Caco-2 (cell line): Measurements from ENCODE around the gene SOX15. TPM values are rescaled to one million over a fixed set of nuclear protein-coding genes. Genes with fewer than 3 reads are reported as not detected.

ENCODE experiments used
- BruUV-seq: library from RNA; stranded (reverse); fragments of 400-500 nt; replicated peaks from 2 replicates; lab custom pipeline; 2021; lab: Mats Ljungman, UMichigan
- CTCF ChIA-PET: fragments of 300-600 bp; sonication (Branson Sonifier 250); formaldehyde crosslinking; loops from one replicate; lab custom pipeline; 2022; ENCODE audit warnings: antibody characterized with exemption; lab: Charles Lee
- POLR2A ChIA-PET: fragments of 300-600 bp; sonication (Branson Sonifier 250); formaldehyde crosslinking; loops from one replicate; lab custom pipeline; 2022; ENCODE audit warnings: antibody characterized with exemption; lab: Charles Lee
- DNase-seq, 2 experiments: peaks; one replicate each; pipeline versions ENCODE4 v3.0.0 to v3.0.0-alpha.2; 2020 to 2022
- H3K27me3 ChIP-seq: replicated peaks from 2 replicates; pipeline ENCODE4 v1.6.0; 2011; ENCODE audit warnings: low read length; ENCODE audit not compliant: control insufficient read depth, insufficient read depth
- H3K36me3 ChIP-seq: 2 replicates; pipeline ENCODE4 v1.5.1; 2011; ENCODE audit warnings: low read length; ENCODE audit not compliant: control insufficient read depth, insufficient read depth
- H3K4me1 ChIP-seq: fragments of 250-450 bp; sonication (Bioruptor Pico); 2 replicates; pipeline ENCODE4 v1.5.1; 2020; ENCODE audit warnings: mild to moderate bottlenecking
- H3K4me3 ChIP-seq: 2 replicates; pipeline ENCODE4 v1.5.1; 2011; ENCODE audit warnings: low read depth, mild to moderate bottlenecking, control low read depth, low read length
- H3K9me3 ChIP-seq: fragments of 250-450 bp; sonication (Bioruptor Pico); 2 replicates; pipeline ENCODE4 v1.5.1; 2020; ENCODE audit warnings: mild to moderate bottlenecking, moderate library complexity
- H3K27ac Mint-ChIP-seq: one replicate; pipeline ENCODE4 v1.8.0; 2022; ENCODE audit warnings: mixed read lengths; ENCODE audit not compliant: unreplicated experiment
- H3K27me3 Mint-ChIP-seq: one replicate; pipeline ENCODE4 v1.8.0; 2022; ENCODE audit warnings: mixed read lengths; ENCODE audit not compliant: insufficient read depth, unreplicated experiment
- H3K36me3 Mint-ChIP-seq: one replicate; pipeline ENCODE4 v1.8.0; 2022; ENCODE audit warnings: mild to moderate bottlenecking, mixed read lengths; ENCODE audit not compliant: insufficient read depth, unreplicated experiment
- H3K4me1 Mint-ChIP-seq: one replicate; pipeline ENCODE4 v1.8.0; 2022; ENCODE audit warnings: low read depth, mixed read lengths; ENCODE audit not compliant: unreplicated experiment
- H3K4me3 Mint-ChIP-seq: one replicate; pipeline ENCODE4 v1.8.0; 2022; ENCODE audit warnings: mild to moderate bottlenecking, moderate library complexity, mixed read lengths; ENCODE audit not compliant: unreplicated experiment
- H3K9me3 Mint-ChIP-seq: one replicate; pipeline ENCODE4 v1.8.0; 2022; ENCODE audit warnings: mixed read lengths; ENCODE audit not compliant: unreplicated experiment
- CTCF ChIP-seq, 2 experiments: fragments of 200-600 bp in 1 of 2; IDR thresholded peaks; 1 replicate in 1 of 2; 2 replicates in 1 of 2; pipeline versions ENCODE4 v1.5.1 to v1.8.0; 2011 to 2022; ENCODE audit warnings: antibody characterized with exemption in 1 of 2, control low read depth in 1 of 2, inconsistent platforms in 1 of 2, low read depth in 1 of 2, low read length in 1 of 2, mild to moderate bottlenecking in 1 of 2, moderate library complexity in 1 of 2; ENCODE audit not compliant: insufficient read depth in 1 of 2, severe bottlenecking in 1 of 2, unreplicated experiment in 1 of 2
- intact Hi-C: fragments of 100-400 bp; cut with micrococcal nuclease; formaldehyde crosslinking; loops from one replicate; pipeline ENCODE4 v1.10.0; 2022; ENCODE audit not compliant: unreplicated experiment
- total RNA-seq: library from RNA; stranded (reverse); gene quantifications from 2 replicates; pipeline ENCODE4 v1.2.3, GENCODE V29; 2022

SOX15 gene
- total RNA-seq, 1 experiment from 2014 or later: not detected

- H3K27me3 Mint-ChIP-seq: no peaks in the 10 kb centered on the region
- H3K9me3 Mint-ChIP-seq: no peaks in the 10 kb centered on the region
- ChIA-PET CTCF (no interaction called here), POLR2A (no interaction called here)
- H3K27ac Mint-ChIP-seq: no peak overlapping the region
- BruUV-seq: no TSS peak
- peaks cover 14% of the 10 kb centered on the region for H3K4me1 Mint-ChIP-seq
- intact Hi-C loops: no loop called here
- H3K36me3 Mint-ChIP-seq: peaks cover 82% of the 10 kb centered on the region
- Histone ChIP-seq H3K27me3 (no peaks in the 10 kb centered on the region), H3K9me3 (no peaks in the 10 kb centered on the region), H3K4me1 (peaks cover 15% of the 10 kb centered on the region), H3K4me3 (no peak overlapping the region), H3K36me3 (no peaks in the 10 kb centered on the region; the same call in 1 of the 2 replicates)
- no peak for TF ChIP-seq CTCF (IDR thresholded peaks at IDR 0.05; ENCODE audit: insufficient read depth in 1 of 2, low read depth in 1 of 2, low read length in 1 of 2, severe bottlenecking in 1 of 2, unreplicated experiment in 1 of 2)
- peak overlapping the region; percentile 92 for H3K4me3 Mint-ChIP-seq
- no peak for DNase-seq
These were observed 14.4 kb downstream of the SOX15 start for GRCh38 chr17:7575481-7575883.

- Histone ChIP-seq H3K4me3 (peak overlapping the region; percentile 98), H3K27me3 (no peaks in the 10 kb centered on the region), H3K4me1 (peaks cover 15% of the 10 kb centered on the region), H3K9me3 (no peaks in the 10 kb centered on the region), H3K36me3 (no peaks in the 10 kb centered on the region; the same call in 1 of the 2 replicates)
- TF ChIP-seq CTCF (IDR thresholded peaks at IDR 0.05; ENCODE audit: insufficient read depth in 1 of 2, low read depth in 1 of 2, low read length in 1 of 2, severe bottlenecking in 1 of 2, unreplicated experiment in 1 of 2): no peak
- no peak for DNase-seq
- ChIA-PET POLR2A (interaction anchor here (0.6 to 1.7 kb wide), 3 partner anchors 10 to 375 kb away, joined by 8 to 13 read pairs (median 13); partner anchors contain the start of genes MPDU1 and TMEM256), CTCF (no interaction called here)
- intact Hi-C loops: loop anchor here (5.0 kb wide), 1 partner anchor 92 kb away; the partner anchor contains the start of genes POLR2A and SLC35G6
- BruUV-seq: TSS peak; percentile 12
- Mint-ChIP-seq H3K27ac (peak overlapping the region; percentile 99), H3K9me3 (no peaks in the 10 kb centered on the region), H3K36me3 (peaks cover 71% of the 10 kb centered on the region), H3K4me1 (peaks cover 6% of the 10 kb centered on the region), H3K27me3 (no peaks in the 10 kb centered on the region), H3K4me3 (peak overlapping the region; percentile 92)
These were observed 15.5 kb downstream of the SOX15 start for GRCh38 chr17:7574176-7574953.

GRCh38 chr17:7573324-7574080 lies 16.4 kb downstream of the SOX15 start:
- H3K4me3 ChIP-seq: peak overlapping the region; percentile 98
- CTCF ChIA-PET: no interaction called here
- TF ChIP-seq CTCF (IDR thresholded peaks at IDR 0.05; ENCODE audit: insufficient read depth in 1 of 2, low read depth in 1 of 2, low read length in 1 of 2, severe bottlenecking in 1 of 2, unreplicated experiment in 1 of 2): no peak
- intact Hi-C loops: loop anchor here (2.0 to 5.0 kb wide), 2 partner anchors 41 to 91 kb away; partner anchors contain the start of genes FXR2, POLR2A and SLC35G6
- H3K36me3 Mint-ChIP-seq: peaks cover 62% of the 10 kb centered on the region
- H3K4me3 Mint-ChIP-seq: peak overlapping the region; percentile 92
- H3K27ac Mint-ChIP-seq: peak overlapping the region; percentile 99
- no peaks in the 10 kb centered on the region for H3K4me1 Mint-ChIP-seq
- H3K27me3 Mint-ChIP-seq: no peaks in the 10 kb centered on the region
- no peaks in the 10 kb centered on the region for H3K9me3 Mint-ChIP-seq
- no peaks in the 10 kb centered on the region; the same call in 1 of the 2 replicates for H3K36me3 ChIP-seq
- H3K4me1 ChIP-seq: peaks cover 12% of the 10 kb centered on the region
- H3K9me3 ChIP-seq: no peaks in the 10 kb centered on the region
- no peaks in the 10 kb centered on the region for H3K27me3 ChIP-seq
- peak; percentile 70 to 72 for DNase-seq
- BruUV-seq: no TSS peak
- POLR2A ChIA-PET: interaction anchor here (0.7 to 1.7 kb wide), 5 partner anchors 10 to 342 kb away, joined by 3 to 13 read pairs (median 7); partner anchors contain the start of genes MPDU1, TMEM256, TP53 and ZBTB4
